OCI-LY3 (cell line): ENCODE results near the gene LPCAT1.

Experiments
- EZH2phosphoT487 ChIP-seq: fragments of 200-600 bp; shearing (Covaris generic); IDR thresholded peaks from 2 replicates; pipeline ENCODE4 v1.6.1; 2018; ENCODE audit warnings: antibody characterized with exemption, mixed run types, low read depth
- TF ChIP-seq, protein P1 (sequence below): fragments of 200-600, 300-600 bp; sonication (generic); IDR thresholded peaks from 2 replicates; pipeline ENCODE4 v1.5.1; 2014; ENCODE audit warnings: antibody characterized with exemption, low read length, low read depth

DNA sequence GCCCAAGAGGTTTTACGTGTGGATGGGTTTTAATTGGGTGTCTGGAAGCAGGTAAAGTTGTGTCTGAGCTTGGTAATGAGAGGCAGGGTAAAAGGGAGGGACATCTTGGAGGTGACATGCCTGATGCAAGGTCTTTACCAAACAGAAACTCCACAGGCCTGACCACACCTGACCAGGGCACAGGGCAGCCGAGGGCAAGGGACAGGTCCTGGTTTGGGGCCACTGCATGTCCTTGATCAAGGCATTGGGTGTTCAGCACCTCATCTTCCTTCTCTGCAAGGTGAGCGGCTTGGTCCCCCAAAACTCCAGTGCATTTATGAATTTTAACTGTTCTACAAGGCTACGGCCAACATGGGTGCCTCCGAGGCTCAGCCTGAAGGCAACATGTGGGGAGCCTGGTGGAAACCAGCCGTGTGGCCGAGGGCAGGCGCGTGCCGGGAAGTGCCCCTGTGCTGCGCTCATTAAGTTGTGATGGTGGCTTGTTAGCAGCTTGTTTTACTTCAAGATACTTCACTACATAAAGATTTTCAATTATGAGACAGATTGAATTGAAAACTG lies 30.7 kb upstream of the LPCAT1 start:
- TF ChIP-seq, protein P1, sequence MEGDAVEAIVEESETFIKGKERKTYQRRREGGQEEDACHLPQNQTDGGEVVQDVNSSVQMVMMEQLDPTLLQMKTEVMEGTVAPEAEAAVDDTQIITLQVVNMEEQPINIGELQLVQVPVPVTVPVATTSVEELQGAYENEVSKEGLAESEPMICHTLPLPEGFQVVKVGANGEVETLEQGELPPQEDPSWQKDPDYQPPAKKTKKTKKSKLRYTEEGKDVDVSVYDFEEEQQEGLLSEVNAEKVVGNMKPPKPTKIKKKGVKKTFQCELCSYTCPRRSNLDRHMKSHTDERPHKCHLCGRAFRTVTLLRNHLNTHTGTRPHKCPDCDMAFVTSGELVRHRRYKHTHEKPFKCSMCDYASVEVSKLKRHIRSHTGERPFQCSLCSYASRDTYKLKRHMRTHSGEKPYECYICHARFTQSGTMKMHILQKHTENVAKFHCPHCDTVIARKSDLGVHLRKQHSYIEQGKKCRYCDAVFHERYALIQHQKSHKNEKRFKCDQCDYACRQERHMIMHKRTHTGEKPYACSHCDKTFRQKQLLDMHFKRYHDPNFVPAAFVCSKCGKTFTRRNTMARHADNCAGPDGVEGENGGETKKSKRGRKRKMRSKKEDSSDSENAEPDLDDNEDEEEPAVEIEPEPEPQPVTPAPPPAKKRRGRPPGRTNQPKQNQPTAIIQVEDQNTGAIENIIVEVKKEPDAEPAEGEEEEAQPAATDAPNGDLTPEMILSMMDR = no peak
- no peak for TF ChIP-seq EZH2phosphoT487
